SK-N-SH treated with all-trans-retinoic acid at 6 μM for 48 hours (cell line): ENCODE results near the gene SIM1.
A peak's percentile ranks its signal among the peaks of the same experiment; 100 is the strongest.

Source experiments
- ATAC-seq: fragments of 200-7000 bp; cut with Tn5 transposase; 3 replicates; pipeline ENCODE4 v1.9.1; 2020; ENCODE audit warnings: mild to moderate bottlenecking, moderate library complexity
- ARNTL ChIP-seq: fragments of 450-650 bp; formaldehyde crosslinking; IDR thresholded peaks from 2 replicates; pipeline ENCODE4 v1.5.0; 2020; ENCODE audit warnings: low read depth, mild to moderate bottlenecking, moderate library complexity, borderline replicate concordance
- BACH2 ChIP-seq: fragments of 250-450 bp; sonication (Bioruptor Pico); IDR thresholded peaks from 2 replicates; pipeline ENCODE4 v1.9.0; 2021; ENCODE audit warnings: mild to moderate bottlenecking, borderline replicate concordance
- CSDC2 ChIP-seq: fragments of 250-450 bp; sonication (Bioruptor Pico); IDR thresholded peaks from 2 replicates; pipeline ENCODE4 v1.5.0; 2020; ENCODE audit warnings: mild to moderate bottlenecking, moderate library complexity
- ESRRG ChIP-seq: fragments of 250-450 bp; sonication (Bioruptor Pico); IDR thresholded peaks from 2 replicates; pipeline ENCODE4 v1.6.1; 2021; ENCODE audit warnings: mild to moderate bottlenecking
- GLIS3 ChIP-seq: fragments of 250-450 bp; sonication (Bioruptor Pico); IDR thresholded peaks from 2 replicates; pipeline ENCODE4 v1.5.0; 2020; ENCODE audit warnings: mild to moderate bottlenecking, moderate library complexity
- ISL1 ChIP-seq: fragments of 250-450 bp; sonication (Bioruptor Pico); IDR thresholded peaks from 2 replicates; pipeline ENCODE4 v2.1.2; 2022; ENCODE audit warnings: mild to moderate bottlenecking, moderate library complexity
- PPARA ChIP-seq: fragments of 250-450 bp; sonication (Bioruptor Pico); IDR thresholded peaks from 2 replicates; pipeline ENCODE4 v1.5.0; 2020; ENCODE audit warnings: mild to moderate bottlenecking, borderline replicate concordance
- RARB ChIP-seq: fragments of 250-450 bp; sonication (Bioruptor Pico); IDR thresholded peaks from 2 replicates; pipeline ENCODE4 v1.8.0; 2021; ENCODE audit warnings: mild to moderate bottlenecking, moderate library complexity
- SNAI2 ChIP-seq: fragments of 250-450 bp; sonication (Bioruptor Pico); IDR thresholded peaks from 2 replicates; pipeline ENCODE4 v1.5.0; 2020; ENCODE audit warnings: mild to moderate bottlenecking, moderate library complexity
- TCF4 ChIP-seq: fragments of 250-450 bp; sonication (Bioruptor Pico); IDR thresholded peaks from 2 replicates; pipeline ENCODE4 v1.8.0; 2021; ENCODE audit warnings: mild to moderate bottlenecking, moderate library complexity, borderline replicate concordance
- TOX ChIP-seq: fragments of 250-450 bp; sonication (Bioruptor Pico); IDR thresholded peaks from 2 replicates; pipeline ENCODE4 v1.8.0; 2021; ENCODE audit warnings: mild to moderate bottlenecking, moderate library complexity, borderline replicate concordance
- ZFP3 ChIP-seq: fragments of 250-450 bp; sonication (Bioruptor Pico); IDR thresholded peaks from 2 replicates; pipeline ENCODE4 v1.5.0; 2020; ENCODE audit warnings: mild to moderate bottlenecking, moderate library complexity
- ZNF565 ChIP-seq: fragments of 450-650 bp; formaldehyde crosslinking; conservative IDR thresholded peaks from 2 replicates; pipeline ENCODE4 v1.5.0; 2020; ENCODE audit warnings: low read depth, mild to moderate bottlenecking, moderate library complexity
- ZNF8 ChIP-seq: fragments of 450-650 bp; formaldehyde crosslinking; IDR thresholded peaks from 2 replicates; pipeline ENCODE4 v1.5.0; 2020; ENCODE audit warnings: mild to moderate bottlenecking, moderate library complexity
- TF ChIP-seq, protein P1 (sequence below): fragments of 250-450 bp; sonication (Bioruptor Pico); IDR thresholded peaks from 2 replicates; pipeline ENCODE4 v1.8.0; 2021; ENCODE audit warnings: low read depth, mild to moderate bottlenecking, moderate library complexity, borderline replicate concordance
- TF ChIP-seq, protein P2 (sequence below): fragments of 250-450 bp; sonication (Bioruptor Pico); IDR thresholded peaks from 2 replicates; pipeline ENCODE4 v1.5.0; 2020; ENCODE audit warnings: mild to moderate bottlenecking, moderate library complexity
- TF ChIP-seq, protein P3 (sequence below): fragments of 250-450 bp; sonication (Bioruptor Pico); IDR thresholded peaks from 2 replicates; pipeline ENCODE4 v1.5.1; 2020; ENCODE audit warnings: low read depth, mild to moderate bottlenecking, moderate library complexity
- TF ChIP-seq, protein P4 (sequence below): fragments of 250-450 bp; sonication (Bioruptor Pico); IDR thresholded peaks from 2 replicates; pipeline ENCODE4 v1.5.1; 2021; ENCODE audit warnings: mild to moderate bottlenecking, moderate library complexity

The SIM1 gene

GRCh38 chr6:100490065-100490464 lies 25.3 kb upstream of the SIM1 start:
- no peak for ATAC-seq
- TF ChIP-seq ZNF565 (no peak), ESRRG (CRISPR knock-in tag) (no peak), BACH2 (no peak), ZFP3 (no peak), TOX (CRISPR knock-in tag) (no peak), SNAI2 (CRISPR knock-in tag) (no peak), PPARA (CRISPR knock-in tag) (no peak), TCF4 (no peak), CSDC2 (CRISPR knock-in tag) (no peak), GLIS3 (CRISPR knock-in tag) (no peak), ZNF8 (CRISPR knock-in tag) (no peak), ISL1 (CRISPR knock-in tag) (no peak), RARB (no peak)
- TF ChIP-seq, protein P1, sequence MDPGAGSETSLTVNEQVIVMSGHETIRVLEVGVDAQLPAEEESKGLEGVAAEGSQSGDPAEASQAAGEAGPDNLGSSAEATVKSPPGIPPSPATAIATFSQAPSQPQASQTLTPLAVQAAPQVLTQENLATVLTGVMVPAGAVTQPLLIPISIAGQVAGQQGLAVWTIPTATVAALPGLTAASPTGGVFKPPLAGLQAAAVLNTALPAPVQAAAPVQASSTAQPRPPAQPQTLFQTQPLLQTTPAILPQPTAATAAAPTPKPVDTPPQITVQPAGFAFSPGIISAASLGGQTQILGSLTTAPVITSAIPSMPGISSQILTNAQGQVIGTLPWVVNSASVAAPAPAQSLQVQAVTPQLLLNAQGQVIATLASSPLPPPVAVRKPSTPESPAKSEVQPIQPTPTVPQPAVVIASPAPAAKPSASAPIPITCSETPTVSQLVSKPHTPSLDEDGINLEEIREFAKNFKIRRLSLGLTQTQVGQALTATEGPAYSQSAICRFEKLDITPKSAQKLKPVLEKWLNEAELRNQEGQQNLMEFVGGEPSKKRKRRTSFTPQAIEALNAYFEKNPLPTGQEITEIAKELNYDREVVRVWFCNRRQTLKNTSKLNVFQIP: no peak
- TF ChIP-seq, protein P2, sequence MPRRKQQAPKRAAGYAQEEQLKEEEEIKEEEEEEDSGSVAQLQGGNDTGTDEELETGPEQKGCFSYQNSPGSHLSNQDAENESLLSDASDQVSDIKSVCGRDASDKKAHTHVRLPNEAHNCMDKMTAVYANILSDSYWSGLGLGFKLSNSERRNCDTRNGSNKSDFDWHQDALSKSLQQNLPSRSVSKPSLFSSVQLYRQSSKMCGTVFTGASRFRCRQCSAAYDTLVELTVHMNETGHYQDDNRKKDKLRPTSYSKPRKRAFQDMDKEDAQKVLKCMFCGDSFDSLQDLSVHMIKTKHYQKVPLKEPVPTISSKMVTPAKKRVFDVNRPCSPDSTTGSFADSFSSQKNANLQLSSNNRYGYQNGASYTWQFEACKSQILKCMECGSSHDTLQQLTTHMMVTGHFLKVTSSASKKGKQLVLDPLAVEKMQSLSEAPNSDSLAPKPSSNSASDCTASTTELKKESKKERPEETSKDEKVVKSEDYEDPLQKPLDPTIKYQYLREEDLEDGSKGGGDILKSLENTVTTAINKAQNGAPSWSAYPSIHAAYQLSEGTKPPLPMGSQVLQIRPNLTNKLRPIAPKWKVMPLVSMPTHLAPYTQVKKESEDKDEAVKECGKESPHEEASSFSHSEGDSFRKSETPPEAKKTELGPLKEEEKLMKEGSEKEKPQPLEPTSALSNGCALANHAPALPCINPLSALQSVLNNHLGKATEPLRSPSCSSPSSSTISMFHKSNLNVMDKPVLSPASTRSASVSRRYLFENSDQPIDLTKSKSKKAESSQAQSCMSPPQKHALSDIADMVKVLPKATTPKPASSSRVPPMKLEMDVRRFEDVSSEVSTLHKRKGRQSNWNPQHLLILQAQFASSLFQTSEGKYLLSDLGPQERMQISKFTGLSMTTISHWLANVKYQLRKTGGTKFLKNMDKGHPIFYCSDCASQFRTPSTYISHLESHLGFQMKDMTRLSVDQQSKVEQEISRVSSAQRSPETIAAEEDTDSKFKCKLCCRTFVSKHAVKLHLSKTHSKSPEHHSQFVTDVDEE (CRISPR knock-in tag): no peak
- TF ChIP-seq, protein P3, sequence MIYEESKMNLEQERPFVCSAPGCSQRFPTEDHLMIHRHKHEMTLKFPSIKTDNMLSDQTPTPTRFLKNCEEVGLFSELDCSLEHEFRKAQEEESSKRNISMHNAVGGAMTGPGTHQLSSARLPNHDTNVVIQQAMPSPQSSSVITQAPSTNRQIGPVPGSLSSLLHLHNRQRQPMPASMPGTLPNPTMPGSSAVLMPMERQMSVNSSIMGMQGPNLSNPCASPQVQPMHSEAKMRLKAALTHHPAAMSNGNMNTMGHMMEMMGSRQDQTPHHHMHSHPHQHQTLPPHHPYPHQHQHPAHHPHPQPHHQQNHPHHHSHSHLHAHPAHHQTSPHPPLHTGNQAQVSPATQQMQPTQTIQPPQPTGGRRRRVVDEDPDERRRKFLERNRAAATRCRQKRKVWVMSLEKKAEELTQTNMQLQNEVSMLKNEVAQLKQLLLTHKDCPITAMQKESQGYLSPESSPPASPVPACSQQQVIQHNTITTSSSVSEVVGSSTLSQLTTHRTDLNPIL (CRISPR knock-in tag): no peak
- TF ChIP-seq, protein P4, sequence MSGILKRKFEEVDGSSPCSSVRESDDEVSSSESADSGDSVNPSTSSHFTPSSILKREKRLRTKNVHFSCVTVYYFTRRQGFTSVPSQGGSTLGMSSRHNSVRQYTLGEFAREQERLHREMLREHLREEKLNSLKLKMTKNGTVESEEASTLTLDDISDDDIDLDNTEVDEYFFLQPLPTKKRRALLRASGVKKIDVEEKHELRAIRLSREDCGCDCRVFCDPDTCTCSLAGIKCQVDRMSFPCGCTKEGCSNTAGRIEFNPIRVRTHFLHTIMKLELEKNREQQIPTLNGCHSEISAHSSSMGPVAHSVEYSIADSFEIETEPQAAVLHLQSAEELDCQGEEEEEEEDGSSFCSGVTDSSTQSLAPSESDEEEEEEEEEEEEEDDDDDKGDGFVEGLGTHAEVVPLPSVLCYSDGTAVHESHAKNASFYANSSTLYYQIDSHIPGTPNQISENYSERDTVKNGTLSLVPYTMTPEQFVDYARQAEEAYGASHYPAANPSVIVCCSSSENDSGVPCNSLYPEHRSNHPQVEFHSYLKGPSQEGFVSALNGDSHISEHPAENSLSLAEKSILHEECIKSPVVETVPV (CRISPR knock-in tag): no peak
- TF ChIP-seq, all 23 proteins: peak for 0

DNA sequence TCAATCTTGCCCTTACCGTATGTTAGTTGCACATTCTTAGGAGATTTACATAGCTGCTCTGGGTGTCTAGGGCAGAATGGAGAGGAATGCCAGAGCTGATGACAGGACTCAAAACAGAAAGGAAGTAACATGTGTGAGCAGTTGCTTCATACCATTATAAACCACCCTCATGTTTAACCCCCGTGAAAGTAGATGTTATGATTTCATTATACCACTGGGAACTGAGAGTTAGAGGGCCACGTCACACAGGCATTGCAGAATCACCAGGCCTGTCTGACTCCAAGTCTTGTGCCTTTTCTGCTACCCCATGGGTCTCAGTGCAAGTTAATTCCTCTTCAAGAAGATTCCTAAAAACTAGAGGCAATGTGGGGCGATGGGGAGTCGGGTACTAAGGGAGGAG lies 23.5 kb upstream of the SIM1 start:
- TF ChIP-seq BACH2: no peak
- TF ChIP-seq ZNF565: no peak
- TF ChIP-seq GLIS3 (CRISPR knock-in tag): no peak
- no peak for TF ChIP-seq ISL1 (CRISPR knock-in tag)
- ATAC-seq: peak; percentile 35; the same call in 1 of the 3 replicates

- TF ChIP-seq ARNTL (CRISPR knock-in tag) (no peak), ESRRG (CRISPR knock-in tag) (no peak)
- TF ChIP-seq, all 23 proteins: peak for 0
These were observed 22.9 kb upstream of the SIM1 start for GRCh38 chr6:100487638-100488037.

DNA sequence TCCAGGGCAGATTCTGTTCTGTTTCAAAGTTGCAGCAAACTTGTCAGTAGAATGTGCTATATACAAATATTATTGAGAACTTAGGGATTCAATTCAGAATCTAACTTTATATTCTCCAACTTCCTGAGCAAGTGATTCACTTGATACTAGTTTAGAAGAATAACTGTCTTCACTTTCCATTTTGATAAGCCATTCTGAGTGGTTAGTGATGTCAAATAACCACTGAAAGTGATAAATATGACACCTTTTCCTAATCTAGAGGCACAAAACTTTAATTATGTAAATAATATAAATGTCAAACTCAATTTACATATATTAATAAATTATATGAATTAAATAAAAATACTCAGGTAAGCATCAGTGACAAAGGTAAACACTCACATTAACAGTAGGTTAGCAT lies 20.5 kb upstream of the SIM1 start:
- ATAC-seq: no peak
- TF ChIP-seq, protein P4 (CRISPR knock-in tag): no peak
- TF ChIP-seq, protein P3 (CRISPR knock-in tag): no peak
- TF ChIP-seq, protein P1: no peak
- TF ChIP-seq ESRRG (CRISPR knock-in tag): no peak

More at GRCh38 chr6:100487638-100488037, 22.9 kb upstream of the SIM1 start:
- ATAC-seq: no peak
